HG03558 (cell line): ENCODE data around the gene PAX4.

Source experiments
- ATAC-seq: cut with Tn5 transposase; IDR thresholded peaks from one replicate; pipeline ENCODE4 v1.9.1; 2021; ENCODE audit warnings: moderate number of reproducible peaks; ENCODE audit not compliant: unreplicated experiment; ENCODE audit errors: extremely low read depth

Gene PAX4

DNA sequence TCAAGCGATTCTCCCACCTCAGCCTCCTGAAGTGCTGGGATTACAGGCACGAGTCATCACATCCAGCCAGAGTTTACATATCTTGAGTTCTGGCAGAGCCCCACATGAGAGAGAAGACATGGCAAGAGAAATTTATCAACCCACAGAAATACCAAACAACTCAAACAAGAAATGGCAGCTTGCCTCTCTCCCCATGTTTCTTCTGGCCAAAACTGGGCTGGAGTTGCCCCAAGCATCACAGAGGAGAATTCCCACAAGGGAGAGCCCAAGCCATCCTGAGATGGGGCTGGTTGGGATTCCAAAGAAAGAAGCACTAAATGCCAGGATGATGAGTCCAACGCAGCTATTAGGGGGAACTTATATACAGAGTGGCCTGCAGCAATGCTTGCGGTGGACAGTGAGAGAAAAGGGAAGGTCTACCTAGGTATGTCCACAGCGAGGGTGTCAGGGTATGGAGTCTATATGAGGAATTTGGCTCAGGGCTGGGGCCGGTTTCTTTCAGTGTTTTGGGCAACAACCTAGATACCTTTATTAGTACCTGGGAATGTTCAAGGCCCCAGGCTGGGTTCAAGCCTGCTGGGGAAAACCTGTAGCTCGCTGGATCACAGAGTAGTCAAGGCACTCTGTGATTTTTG, 14.5 kb upstream of the PAX4 start:
- ATAC-seq: no peak

DNA sequence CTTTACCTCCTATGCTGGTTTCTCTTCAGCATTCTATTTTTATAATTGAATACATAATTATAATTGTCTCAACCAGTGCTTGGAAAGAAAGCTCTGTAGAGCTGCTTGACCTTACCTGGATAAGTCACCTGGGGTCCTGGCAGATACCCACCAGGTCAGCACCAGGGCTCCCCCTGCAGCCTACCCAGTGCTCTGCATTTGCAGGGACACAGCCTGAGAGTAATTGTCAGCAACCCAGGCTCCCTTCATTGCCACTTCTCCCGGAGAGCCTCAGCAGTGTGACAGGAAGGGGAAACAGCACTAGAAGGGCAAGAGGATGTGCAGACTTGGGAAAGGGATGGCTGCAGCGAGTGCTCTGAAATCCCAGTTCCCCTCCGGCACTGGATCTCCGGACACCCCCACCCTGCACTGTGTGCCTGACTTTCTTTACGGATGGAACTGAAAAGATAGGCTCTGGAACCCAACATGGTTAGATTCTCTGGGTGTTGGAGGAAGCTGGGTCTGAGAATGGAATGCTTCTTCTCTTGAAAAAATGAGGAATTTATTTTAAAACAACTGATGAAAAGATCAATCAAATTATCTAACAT, 11.4 kb upstream of the PAX4 start:
- ATAC-seq: peak; percentile 70

DNA sequence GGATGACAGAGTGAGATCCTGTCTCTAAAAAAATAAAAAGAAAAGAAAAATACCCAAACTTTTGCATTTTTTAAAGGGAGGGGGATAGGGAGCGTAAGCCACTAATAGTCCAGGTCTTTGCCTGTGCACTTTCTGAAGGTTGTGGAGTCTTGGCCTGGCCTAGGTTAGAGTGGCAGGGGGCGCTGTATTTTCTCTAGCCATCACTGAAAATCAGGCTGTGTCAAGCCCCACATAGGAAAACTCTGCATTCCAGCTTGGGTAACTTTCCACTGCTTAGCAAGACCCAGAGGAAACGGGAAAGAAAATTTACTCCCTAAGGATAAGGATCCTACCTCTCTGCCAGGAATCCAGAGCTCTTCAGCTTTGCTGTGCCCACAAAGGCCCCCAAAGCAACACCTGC, 10.5 kb upstream of the PAX4 start:
- ATAC-seq: no peak

DNA sequence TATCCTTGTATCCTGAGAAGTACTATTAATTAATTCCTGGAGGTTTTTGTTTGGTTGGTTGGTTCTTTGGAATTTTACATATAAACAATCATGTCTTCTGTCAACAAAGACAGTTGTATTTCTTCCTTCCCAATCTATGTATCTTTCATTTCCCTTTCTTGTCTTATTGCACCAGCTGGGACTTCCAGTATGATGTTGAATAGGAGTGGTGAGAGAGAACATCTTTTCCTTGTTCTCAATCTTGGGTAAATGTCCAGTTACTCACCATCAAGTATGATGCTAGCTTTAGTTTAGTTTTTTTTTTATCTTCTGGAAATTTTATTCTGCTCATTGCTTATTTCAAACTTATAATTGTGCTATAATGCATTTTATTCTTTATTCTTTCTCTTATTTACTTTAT, 7.4 kb upstream of the PAX4 start:
- no peak for ATAC-seq

DNA sequence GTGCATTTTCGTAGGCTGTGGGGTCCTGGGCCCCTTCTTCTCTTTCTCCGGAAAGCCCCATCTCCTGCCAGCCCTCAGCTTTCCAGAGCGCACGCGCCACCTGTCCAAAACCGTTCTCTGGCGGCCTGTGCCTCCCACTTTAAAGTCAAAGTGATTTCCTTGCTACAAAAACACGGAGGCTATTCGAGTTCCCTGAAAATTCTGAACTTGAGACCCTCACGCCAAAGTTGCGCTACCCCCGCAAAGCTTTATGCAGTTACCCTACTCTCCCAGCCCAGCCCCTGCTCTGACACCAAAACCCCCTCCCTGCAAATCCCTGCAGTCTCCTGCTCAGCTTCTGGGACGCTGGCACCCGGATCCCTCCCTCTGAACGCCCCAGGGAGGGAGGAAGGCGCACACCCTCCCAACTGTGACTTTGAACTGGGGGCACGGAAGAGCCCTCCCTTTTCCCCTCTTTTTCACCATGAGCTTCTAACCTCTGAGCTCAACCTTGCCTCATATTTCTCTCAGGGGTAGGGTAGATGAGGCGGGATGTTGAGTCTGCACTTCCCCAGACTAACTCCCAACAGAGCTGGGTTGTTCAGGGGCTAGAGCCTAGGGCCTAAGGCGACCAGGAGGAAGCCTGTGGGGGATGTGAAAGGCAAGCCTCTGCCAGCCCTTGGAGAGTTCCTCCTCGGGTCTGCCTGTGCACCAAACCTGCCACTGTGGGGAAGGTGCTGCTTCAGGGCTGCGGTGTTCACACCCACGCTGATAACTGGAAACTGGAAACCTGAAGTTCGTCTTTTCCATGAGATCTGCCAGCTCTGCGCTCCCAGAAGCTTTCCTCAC, 2.7 kb upstream of the PAX4 start:
- no peak for ATAC-seq

DNA sequence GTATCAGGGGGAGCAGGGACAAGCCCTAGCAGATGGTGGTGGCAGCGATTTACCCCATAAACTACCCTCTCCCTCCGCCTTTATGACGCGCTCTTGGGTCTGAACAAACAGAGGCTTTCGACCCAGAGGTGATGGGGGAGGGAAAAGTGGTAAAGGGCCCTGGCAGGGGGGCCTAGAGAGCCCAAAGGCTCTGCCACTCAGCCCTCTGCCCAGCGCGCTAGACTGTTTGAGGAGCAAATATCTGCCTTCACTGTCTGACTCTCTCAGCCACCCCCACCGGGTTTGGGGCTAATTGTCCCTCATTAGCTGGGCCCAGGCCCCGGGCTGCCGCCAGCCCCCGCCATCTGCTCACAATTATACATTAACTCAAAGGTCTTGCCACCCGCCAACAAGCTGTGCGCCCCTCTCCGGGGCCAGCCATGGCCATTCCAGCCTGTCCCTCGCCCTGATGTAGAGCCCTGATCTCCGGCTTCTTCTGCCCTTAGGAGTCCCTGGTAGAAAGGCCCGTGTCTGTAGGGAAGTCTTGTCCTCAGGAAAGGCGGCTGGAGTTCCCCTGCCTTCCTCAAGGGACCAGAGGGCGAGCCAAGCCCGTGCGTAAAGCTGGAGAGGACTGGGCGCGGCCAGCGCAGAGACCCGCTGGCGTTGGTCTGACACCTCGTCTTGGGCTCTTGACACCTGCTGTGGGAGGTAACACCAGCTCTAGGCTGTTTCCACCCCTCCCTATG, 1.9 kb upstream of the PAX4 start:
- no peak for ATAC-seq

DNA sequence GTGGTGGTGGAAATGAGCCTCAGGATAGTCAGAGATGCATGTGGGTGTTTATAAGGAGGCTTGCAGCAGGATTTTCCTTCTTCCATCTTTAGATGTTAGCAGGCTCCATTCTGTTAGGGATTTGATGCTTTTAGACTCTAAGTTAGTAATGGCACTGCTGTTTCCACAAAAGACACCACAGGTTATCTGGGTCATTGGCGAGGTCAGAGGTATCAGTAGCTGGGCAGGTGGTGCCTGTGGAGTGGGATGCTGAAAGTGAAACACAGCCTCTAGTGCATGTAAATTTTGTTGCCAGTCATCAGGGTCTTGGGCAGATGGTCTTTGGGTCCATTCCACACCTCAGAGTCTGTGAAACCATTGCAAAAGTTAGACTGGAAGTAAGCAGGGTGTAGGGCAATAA, 833 bp upstream of the PAX4 start:
- no peak for ATAC-seq

DNA sequence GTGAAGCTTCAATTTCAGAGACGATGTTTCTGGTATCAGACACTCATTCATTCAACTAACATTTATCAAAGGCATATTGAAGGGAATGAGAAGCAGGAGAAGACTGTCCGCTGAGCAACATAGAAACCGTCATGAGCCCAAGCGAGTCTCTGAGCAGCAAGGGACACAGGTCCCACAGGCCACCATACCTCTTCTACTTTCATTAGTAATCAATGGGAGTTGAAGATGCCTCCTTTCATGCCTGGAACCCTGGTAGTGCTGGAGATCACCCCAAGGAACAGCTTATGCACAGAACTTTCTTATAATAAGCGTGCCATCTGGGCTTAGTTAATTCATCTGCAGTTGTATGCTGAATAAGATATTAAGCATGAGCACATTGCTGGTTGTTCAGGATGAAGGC, 1.2 kb downstream of the PAX4 start:
- ATAC-seq: no peak

DNA sequence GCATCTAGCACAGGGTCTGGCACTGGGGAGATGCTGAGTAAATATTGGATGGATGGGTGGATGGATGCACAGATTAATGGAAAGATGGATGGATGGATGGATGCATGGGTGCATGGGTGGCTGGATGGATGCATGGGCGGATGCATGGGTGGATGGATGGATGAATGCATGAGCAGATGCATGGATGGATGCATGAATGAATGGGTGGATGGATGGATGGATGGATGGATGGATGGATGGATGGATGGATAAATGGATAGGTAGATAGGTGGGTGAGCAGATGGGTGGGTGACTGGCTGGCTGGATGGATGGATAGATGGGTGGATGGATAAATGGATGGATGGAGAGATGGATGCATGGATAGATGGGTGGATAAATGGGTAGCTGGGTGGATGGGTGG, 5.7 kb downstream of the PAX4 start:
- no peak for ATAC-seq

DNA sequence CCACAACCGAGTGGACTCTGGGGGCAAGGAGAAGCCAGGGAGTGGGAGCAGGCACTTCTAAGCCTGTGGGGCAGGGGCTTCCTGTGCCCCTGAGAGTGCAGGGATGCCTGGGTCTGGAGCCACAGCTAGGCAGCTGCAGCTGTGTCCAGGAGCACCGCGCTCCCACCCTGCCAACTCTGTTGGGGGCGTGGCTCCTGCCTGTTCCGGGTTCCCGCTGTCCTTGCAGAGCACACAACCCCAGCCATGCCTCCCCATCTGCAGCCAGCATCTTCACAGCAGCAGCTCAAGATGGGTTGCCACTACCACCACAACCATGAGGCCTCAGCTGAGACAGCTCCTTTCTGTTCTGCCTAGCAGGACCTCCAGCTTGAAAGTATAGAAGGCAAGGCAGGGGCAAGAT, 8.6 kb downstream of the PAX4 start:
- no peak for ATAC-seq

DNA sequence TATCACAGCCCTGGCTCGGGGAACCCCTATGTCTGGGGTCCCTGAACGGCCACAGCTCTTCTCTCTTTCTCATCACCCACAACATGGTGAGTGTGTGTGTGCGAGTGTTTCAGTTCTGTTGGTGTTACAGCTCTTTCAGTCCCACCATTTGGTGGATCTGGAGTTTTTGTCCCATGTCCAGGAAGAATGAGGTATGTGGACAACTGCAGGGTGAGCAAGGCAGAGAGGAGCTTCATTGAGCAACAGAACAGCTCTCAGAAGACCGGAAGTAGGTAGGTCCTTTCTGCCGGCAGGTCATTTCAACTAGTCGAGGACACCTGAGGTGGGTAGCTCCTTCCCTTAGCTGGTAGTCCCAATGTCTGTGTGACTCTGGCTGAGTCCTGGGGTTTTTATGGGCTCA, 9.5 kb downstream of the PAX4 start:
- no peak for ATAC-seq

DNA sequence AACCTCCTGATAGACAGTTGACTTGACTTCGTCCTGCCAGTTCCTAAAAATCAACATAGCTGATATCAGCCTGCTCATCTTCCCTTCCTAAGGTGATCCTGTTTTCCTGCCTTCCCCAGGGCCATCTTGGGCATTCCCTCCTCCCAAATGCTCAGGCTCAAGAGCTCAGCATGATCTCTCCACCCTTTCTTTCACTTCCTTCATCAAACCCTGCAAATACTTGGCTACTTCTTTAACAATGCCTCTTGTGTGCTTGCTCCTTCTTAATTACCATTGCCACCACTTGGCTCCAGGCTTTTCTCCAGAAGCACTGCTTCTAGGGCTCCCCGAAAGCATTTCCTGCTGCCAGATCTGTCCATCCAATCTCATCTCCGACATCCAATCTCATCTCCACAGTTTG, 17.1 kb downstream of the PAX4 start:
- ATAC-seq: no peak

DNA sequence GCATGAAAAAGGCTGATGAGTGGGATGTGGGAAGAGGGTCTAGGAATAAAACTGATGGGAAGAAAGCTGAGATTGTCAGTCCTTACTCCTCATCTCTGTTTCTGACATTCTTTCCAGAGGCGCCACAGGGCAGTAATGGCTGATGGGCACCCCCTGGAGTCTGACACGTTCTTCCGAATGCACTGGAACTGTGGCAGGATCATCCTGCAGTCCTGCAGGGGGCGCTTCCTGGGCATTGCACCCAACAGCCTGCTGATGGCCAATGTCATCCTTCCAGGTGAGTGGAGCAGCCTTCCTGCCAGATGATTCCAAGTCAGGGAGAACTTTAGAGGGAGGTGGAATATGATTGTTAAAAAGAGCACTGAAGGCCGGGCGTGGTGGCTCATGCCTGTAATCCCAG, 19.6 kb downstream of the PAX4 start:
- ATAC-seq: no peak

DNA sequence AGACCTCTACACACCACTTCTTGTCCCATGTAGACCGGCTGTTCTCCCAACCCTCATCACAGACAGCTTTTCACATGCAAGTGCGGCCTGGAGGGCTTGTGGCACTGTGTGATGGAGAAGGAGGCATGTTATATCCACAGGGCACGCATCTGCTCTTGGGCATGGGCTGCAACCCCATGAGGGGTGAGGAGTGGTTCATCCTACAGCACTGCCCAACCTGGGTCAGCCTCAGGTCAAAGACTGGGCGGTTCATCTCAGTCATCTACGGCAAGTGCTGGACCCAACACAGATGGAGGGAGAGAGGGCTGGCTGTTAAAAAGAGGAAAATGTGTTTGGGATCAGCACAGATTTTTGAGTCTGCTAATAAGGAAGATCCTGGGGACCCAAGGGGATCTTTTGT, 22.2 kb downstream of the PAX4 start:
- no peak for ATAC-seq

DNA sequence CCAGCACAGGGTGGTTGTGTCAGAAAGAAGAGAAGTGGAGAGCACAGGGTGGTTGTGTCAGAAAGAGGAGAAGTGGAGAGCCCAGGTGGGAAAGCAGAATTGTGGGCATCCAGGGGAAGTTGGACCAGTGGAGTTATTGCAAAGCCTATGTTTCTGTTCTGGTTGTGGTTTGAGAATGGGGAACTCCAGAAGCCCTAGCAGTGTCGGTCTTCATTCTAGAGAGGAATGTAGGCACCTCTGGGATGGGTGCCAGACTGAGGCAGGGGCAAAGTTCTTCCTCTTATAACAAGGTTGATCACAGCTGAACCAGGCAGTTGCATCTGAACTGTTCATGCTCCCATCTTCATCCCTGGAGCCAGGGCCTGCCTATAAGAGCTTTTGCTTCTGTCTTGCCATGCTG, 23.5 kb downstream of the PAX4 start:
- ATAC-seq: no peak

DNA sequence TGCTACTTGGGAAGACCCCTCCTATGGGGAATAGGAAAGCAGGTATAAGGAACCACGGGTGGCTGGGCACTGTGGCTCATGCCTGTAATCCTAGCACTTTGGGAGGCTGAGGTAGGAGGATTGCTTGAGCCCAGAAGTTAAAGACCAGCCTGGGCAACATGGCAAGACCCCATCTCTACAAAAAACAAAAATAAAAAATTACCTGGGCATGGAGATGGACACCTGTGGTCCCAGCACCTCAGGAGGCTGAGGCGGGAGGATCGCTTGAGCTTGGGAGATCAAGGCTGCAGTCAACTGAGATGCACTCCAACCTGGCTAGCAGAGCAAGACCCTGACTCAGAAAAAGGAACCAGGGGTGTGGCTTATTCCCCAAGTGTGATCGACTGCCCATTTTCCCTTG, 25.4 kb downstream of the PAX4 start:
- no peak for ATAC-seq

DNA sequence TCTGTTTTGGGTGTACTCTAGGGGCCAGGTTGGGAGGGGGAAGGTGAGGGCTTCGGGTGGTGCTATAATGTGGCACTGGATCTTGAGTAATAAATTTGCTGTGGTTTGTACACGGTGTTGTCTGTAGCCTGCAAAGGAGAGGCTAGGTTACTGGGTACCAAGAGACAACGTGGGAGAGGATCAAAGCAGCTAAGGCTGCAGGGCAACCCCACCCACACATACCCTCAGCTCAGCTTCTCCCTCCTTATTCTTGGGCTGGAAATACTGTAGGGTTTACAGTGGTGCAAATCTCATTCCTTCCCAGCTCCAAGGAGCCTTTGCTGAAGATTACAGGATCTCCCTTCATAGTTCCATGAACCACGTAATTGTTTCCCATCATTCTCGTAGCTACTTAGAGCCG, 26.4 kb downstream of the PAX4 start:
- no peak for ATAC-seq

DNA sequence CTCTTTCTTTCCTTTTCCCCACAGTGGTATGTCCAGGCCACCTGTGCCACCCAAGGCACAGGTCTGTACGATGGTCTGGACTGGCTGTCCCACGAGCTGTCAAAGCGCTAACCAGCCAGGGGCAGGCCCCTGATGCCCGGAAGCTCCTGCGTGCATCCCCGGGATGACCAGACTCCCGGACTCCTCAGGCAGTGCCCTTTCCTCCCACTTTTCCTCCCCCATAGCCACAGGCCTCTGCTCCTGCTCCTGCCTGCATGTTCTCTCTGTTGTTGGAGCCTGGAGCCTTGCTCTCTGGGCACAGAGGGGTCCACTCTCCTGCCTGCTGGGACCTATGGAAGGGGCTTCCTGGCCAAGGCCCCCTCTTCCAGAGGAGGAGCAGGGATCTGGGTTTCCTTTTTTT, 26.8 kb downstream of the PAX4 start:
- no peak for ATAC-seq

DNA sequence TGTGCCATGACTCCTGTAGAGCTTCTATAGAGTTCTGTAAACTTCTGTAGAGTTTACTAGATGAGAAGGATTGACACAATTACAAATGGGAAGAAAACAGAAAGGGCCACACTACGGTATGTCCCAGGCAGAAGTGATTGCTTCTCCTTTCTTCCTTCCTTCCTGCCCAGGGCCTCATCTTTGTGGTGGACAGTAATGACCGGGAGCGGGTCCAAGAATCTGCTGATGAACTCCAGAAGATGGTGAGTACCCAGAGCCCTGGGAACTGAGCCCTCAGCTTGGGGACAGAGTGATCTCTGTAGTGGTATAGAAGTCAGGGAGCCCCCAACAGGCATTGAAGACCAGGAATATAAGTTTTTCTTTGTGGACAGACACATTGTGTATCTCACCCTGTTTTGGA, 28.0 kb downstream of the PAX4 start:
- no peak for ATAC-seq

DNA sequence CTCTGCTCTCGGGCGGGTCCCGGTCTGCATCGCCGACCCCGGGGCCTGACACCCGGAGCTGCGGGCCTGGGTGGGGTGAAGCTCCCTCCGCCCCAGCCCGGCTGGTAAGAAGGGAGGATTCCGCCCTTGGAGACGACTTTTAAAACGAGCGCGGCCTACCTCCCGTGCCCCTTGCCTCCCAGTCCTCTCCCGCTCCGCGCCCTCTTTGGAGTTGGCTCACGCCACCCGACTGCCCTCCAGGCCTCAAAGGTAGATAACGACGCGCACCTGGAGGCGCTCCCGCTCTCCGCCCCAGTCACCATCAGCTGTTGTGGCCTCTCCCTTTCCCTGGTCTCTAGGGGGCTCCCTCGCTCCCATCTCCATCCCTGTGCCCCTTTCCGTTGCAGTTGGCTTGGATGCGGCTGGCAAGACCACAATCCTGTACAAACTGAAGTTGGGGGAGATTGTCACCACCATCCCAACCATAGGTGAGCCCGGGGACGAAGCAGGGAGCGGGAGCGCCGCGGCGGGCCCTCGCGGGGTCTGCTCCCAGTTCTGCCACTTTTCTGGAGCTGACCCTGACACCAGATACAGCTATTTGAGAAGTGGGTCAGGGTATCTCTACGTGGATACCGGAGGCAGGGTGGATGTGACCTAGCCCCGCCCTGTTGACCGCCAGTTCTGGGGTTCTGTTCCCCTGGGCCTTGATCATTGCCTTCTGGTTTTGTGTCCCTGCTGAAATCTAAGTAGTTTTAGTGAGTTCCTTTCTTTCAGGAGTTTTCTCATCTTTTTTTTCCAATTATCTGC, 29.1 kb downstream of the PAX4 start:
- ATAC-seq: no peak
